Mammary epithelial cell (primary cell): ENCODE measurements around the gene PSMB8.

ENCODE experiments used
- CTCF ChIP-seq, 2 donors: IDR thresholded peaks in 1 of 2; conservative IDR thresholded peaks in 1 of 2; 2 replicates each; pipeline ENCODE4 v1.5.1; 2011 to 2012; ENCODE audit warnings: inconsistent platforms in 2 of 2, low read length in 2 of 2, mild to moderate bottlenecking in 2 of 2, control low read depth in 1 of 2, low read depth in 1 of 2; ENCODE audit not compliant: insufficient read depth in 1 of 2; ENCODE audit errors: extremely low read depth in 1 of 2
- EZH2 ChIP-seq: IDR thresholded peaks from 2 replicates; pipeline ENCODE4 v1.6.1; 2012; ENCODE audit warnings: low read length, inconsistent platforms, borderline replicate concordance

DNA sequence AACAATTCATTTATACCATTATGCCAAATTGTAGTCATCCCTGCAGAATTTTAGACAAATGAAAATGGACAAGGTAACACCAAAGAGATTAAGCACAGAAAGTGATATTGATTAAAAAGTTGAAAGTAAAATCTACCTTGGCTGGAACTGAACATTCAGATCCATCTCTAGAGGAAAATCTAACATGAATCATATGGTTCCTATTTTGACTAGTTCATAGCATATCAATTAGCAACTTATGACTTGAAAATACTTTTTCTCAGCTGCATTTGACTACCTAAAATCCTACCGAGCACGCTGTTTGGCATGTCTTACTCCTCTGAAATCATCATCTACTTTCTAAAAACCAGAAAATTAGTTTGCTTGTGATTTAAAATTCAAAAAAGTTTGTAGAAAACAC is 32.8 kb upstream of the PSMB8 start:
- no peak for TF ChIP-seq CTCF (conservative IDR thresholded peaks at IDR 0.05 in 1 of 2, IDR thresholded peaks at IDR 0.05 in 1 of 2; ENCODE audit: extremely low read depth in 1 of 2, insufficient read depth in 1 of 2, low read depth in 1 of 2, low read length in 2 of 2)
- TF ChIP-seq EZH2, result no peak
